Ovary (tissue), 9 donors: ENCODE data around the gene CPNE6. TPM values are rescaled to one million over a fixed set of nuclear protein-coding genes. Genes with fewer than 3 reads are reported as not detected.

Source experiments
- DNase-seq, 5 donors: peaks; one replicate each; pipeline ENCODE4 v3.0.0-alpha.2; 2019 to 2020
- H3K27ac ChIP-seq, 2 donors: fragments of 200-600 bp; one replicate each; pipeline versions ENCODE4 v1.5.1 to v1.8.0; 2019 to 2022
- H3K27me3 ChIP-seq: fragments of 200-600 bp; one replicate; pipeline ENCODE4 v1.8.0; 2022
- H3K36me3 ChIP-seq: fragments of 200-600 bp; sonication (generic); one replicate; pipeline ENCODE4 v1.5.1; 2019
- H3K4me1 ChIP-seq: one replicate; pipeline ENCODE4 v1.8.1; 2013; ENCODE audit warnings: mild to moderate bottlenecking, moderate library complexity; ENCODE audit not compliant: insufficient read depth
- H3K4me3 ChIP-seq: fragments of 200-600 bp; sonication (generic); one replicate; pipeline ENCODE4 v1.5.1; 2017
- H3K9me3 ChIP-seq, 2 donors: fragments of 200-600 bp in 1 of 2; sonication (generic) in 1 of 2; one replicate each; pipeline versions ENCODE4 v1.5.1 to v1.8.1; 2013 to 2019; ENCODE audit warnings: mild to moderate bottlenecking in 1 of 2, moderate library complexity in 1 of 2
- CTCF ChIP-seq, 3 donors: fragments of 450-650 bp in 2 of 3; fragments of 200-600 bp in 1 of 3; IDR thresholded peaks; one replicate each; pipeline versions ENCODE4 v1.5.1 to v1.8.0; 2016 to 2022; ENCODE audit warnings: antibody characterized with exemption in 3 of 3, mild to moderate bottlenecking in 1 of 3
- EP300 ChIP-seq: sonication (generic); formaldehyde crosslinking; IDR thresholded peaks from one replicate; pipeline ENCODE4 v1.6.1; 2017; ENCODE audit warnings: antibody characterized with exemption
- POLR2A ChIP-seq: fragments of 450-650 bp; IDR thresholded peaks from one replicate; pipeline ENCODE4 v1.6.1; 2017; ENCODE audit warnings: antibody characterized with exemption, mild to moderate bottlenecking, moderate library complexity
- WGBS, 3 donors: extraction: QIAGEN DNeasy Blood & Tissue Kit in 1 of 3; methylation state at CpG; one replicate each; pipeline versions ENCODE4 v1.1.5 to v1.1.7; 2013 to 2017; 5-methylcytosine and 5-hydroxymethylcytosine counted together
- intact Hi-C, 4 donors: fragments of 100-400 bp; cut with DNase I; formaldehyde crosslinking; loops; one replicate each; pipeline versions ENCODE4 v1.11.0 to v1.15.1; 2022 to 2023
- polyA plus RNA-seq, 2 donors: library from polyadenylated mRNA; stranded (reverse); fragments of 200-250 nt in 1 of 2; fragments of 350-450 nt in 1 of 2; fragmentation: Illumina TruSeq in 1 of 2; extraction: RNeasy Lipid Tissue Mini Kit (QIAGEN cat#74804) in 1 of 2; gene quantifications; one replicate each; pipeline ENCODE4 v1.2.3, GENCODE V29; 2013 to 2014
- total RNA-seq, 7 donors: library from RNA; depleted of rRNA in 2 of 7; stranded (reverse); fragments of >200 nt in 2 of 7; fragmentation: NEBNext Ultra II Directional in 3 of 7; extraction: Animal tissue kit (Norgen Biotek cat#: 25700) in 3 of 7; gene quantifications; one replicate each; pipeline versions ENCODE4 v1.1.0 to v1.2.4, GENCODE V29; 2016 to 2023
- donor health status: DM: no; HTN: no; CAD: no; lungs with moderate emphysema.
- donor health status: DM: no; HTN: no; CAD: no.
- donor health status: Bipolar disorder and iron deficiency.
- donor health status: DM: yes; HTN: yes; CAD: no.
- donor health status: DM: no; HTN: no; CAD: no.
- donor health status: DM: yes; HTN: yes; CAD: no.

The CPNE6 gene
- total and polyA plus RNA-seq, 9 donors = 0.08 to 0.71 (median 0.55) TPM; not detected in 6

- intact Hi-C loops = no loop called here
- Histone ChIP-seq H3K27me3 (no peaks in the 10 kb centered on the region), H3K36me3 (no peaks in the 10 kb centered on the region), H3K9me3 (no peaks in the 10 kb centered on the region), H3K4me3 (no peak overlapping the region), H3K4me1 (no peaks in the 10 kb centered on the region), H3K27ac (no peak overlapping the region)
- TF ChIP-seq POLR2A = no peak
- TF ChIP-seq EP300 = no peak
- no peak for TF ChIP-seq CTCF (IDR thresholded peaks at IDR 0.05)
- DNase-seq = no peak
- 90 to 94% (median 92%) methylated on average over 5 of the region's 5 CpGs for WGBS, 3 donors
Measured at GRCh38 chr14:24082411-24083080, 11.2 kb downstream of the CPNE6 start.

GRCh38 chr14:24083462-24083861 lies 12.1 kb downstream of the CPNE6 start:
- Histone ChIP-seq H3K9me3 (no peaks in the 10 kb centered on the region), H3K27me3 (no peaks in the 10 kb centered on the region), H3K36me3 (no peaks in the 10 kb centered on the region), H3K4me3 (no peak overlapping the region), H3K27ac (no peak overlapping the region), H3K4me1 (no peaks in the 10 kb centered on the region)
- DNase-seq = no peak
- no peak for TF ChIP-seq POLR2A
- TF ChIP-seq CTCF (IDR thresholded peaks at IDR 0.05) = no peak
- TF ChIP-seq EP300 = no peak
- intact Hi-C loops = no loop called here
- 84 to 92% (median 87%) methylated on average over 3 of the region's 3 CpGs for WGBS, 3 donors

- H3K27me3 ChIP-seq = no peaks in the 10 kb centered on the region
- no peaks in the 10 kb centered on the region for H3K9me3 ChIP-seq
- TF ChIP-seq CTCF (IDR thresholded peaks at IDR 0.05) = no peak
- TF ChIP-seq POLR2A = no peak
- no peak for TF ChIP-seq EP300
- H3K4me3 ChIP-seq = no peak overlapping the region
- H3K36me3 ChIP-seq = no peaks in the 10 kb centered on the region
- no peak overlapping the region for H3K27ac ChIP-seq
- H3K4me1 ChIP-seq = no peaks in the 10 kb centered on the region
- intact Hi-C loops = no loop called here
- no peak for DNase-seq
- 91 to 97% (median 94%) methylated on average over 2 of the region's 2 CpGs for WGBS, 3 donors
Measured at GRCh38 chr14:24084440-24084839, 13.1 kb downstream of the CPNE6 start.

- Histone ChIP-seq H3K9me3 (no peaks in the 10 kb centered on the region), H3K27me3 (no peaks in the 10 kb centered on the region), H3K4me1 (no peaks in the 10 kb centered on the region), H3K36me3 (no peaks in the 10 kb centered on the region), H3K27ac (no peak overlapping the region), H3K4me3 (no peak overlapping the region)
- intact Hi-C loops = no loop called here
- DNase-seq = no peak
- 90 to 99% (median 92%) methylated on average over 3 of the region's 3 CpGs for WGBS, 3 donors
- TF ChIP-seq EP300 = no peak
- no peak for TF ChIP-seq POLR2A
- no peak for TF ChIP-seq CTCF (IDR thresholded peaks at IDR 0.05)
Measured at GRCh38 chr14:24085215-24085614, 13.9 kb downstream of the CPNE6 start.
